A549 (cell line): ENCODE results near the gene PDZD4. TPM values are rescaled to one million over a fixed set of nuclear protein-coding genes. Genes with fewer than 3 reads are reported as not detected.

Source experiments
- ATAC-seq, 2 experiments: fragments of 200-7000 bp in 1 of 2; fragments of >200 bp in 1 of 2; cut with Nextera tagmentation in 1 of 2; cut with Tn5 transposase in 1 of 2; 3 replicates each; pipeline versions ENCODE4 v1.8.0 to v1.9.1; 2018 to 2020; ENCODE audit warnings: mild to moderate bottlenecking in 1 of 2, moderate library complexity in 1 of 2
- CTCF ChIA-PET: fragments of 300-600 bp; sonication (Branson Sonifier 250); formaldehyde crosslinking; extraction: SDS; loops from one replicate; lab custom pipeline; 2021; ENCODE audit warnings: antibody characterized with exemption, inconsistent platforms; lab: Yijun Ruan, JAX
- POLR2A ChIA-PET: fragments of 350-600 bp; formaldehyde crosslinking; extraction: SDS; loops from one replicate; lab custom pipeline; 2021; ENCODE audit warnings: antibody characterized with exemption, inconsistent platforms; lab: Yijun Ruan, JAX
- DNase-seq, 2 experiments: peaks; one replicate each; pipeline versions ENCODE4 v3.0.0 to v3.0.0-alpha.2; 2011 to 2016; ENCODE audit warnings: low read depth in 1 of 2, low spot score in 1 of 2
- FAIRE-seq: peaks from 2 replicates; lab custom pipeline; 2011; peaks lifted over from hg19 to GRCh38; lab: Jason Lieb, UNC
- H3K27ac ChIP-seq, 2 experiments: fragments of >200 bp; sonication (Bioruptor Twin); formaldehyde crosslinking; 3 replicates each; pipeline ENCODE4 v1.5.1; 2016 to 2017
- H3K4me1 ChIP-seq: fragments of >200 bp; sonication (Bioruptor Twin); formaldehyde crosslinking; 3 replicates; pipeline ENCODE4 v1.6.1; 2016
- H3K4me2 ChIP-seq: fragments of >200 bp; sonication (Bioruptor Twin); formaldehyde crosslinking; 3 replicates; pipeline ENCODE4 v1.6.1; 2016
- H3K4me3 ChIP-seq: fragments of >200 bp; sonication (Bioruptor Twin); formaldehyde crosslinking; 3 replicates; pipeline ENCODE4 v1.5.1; 2016
- H3K9me3 ChIP-seq: fragments of >200 bp; sonication (Bioruptor Twin); formaldehyde crosslinking; 3 replicates; pipeline ENCODE4 v1.6.1; 2016
- ATOH8 ChIP-seq: fragments of 250-450 bp; sonication (Bioruptor Pico); IDR thresholded peaks from 2 replicates; pipeline ENCODE4 v1.5.0; 2020; ENCODE audit warnings: low read depth, mild to moderate bottlenecking, moderate library complexity
- CBX2 ChIP-seq: fragments of 200-600 bp; sonication (generic); IDR thresholded peaks from 2 replicates; pipeline ENCODE4 v1.6.1; 2016; ENCODE audit warnings: low read depth, mild to moderate bottlenecking, borderline replicate concordance
- EHMT2 ChIP-seq: fragments of 200-600 bp; sonication (generic); IDR thresholded peaks from 2 replicates; pipeline ENCODE4 v1.6.1; 2016; ENCODE audit warnings: antibody characterized with exemption, low read depth, mild to moderate bottlenecking, moderate library complexity
- FOSB ChIP-seq: fragments of 250-450 bp; sonication (Bioruptor Pico); IDR thresholded peaks from 2 replicates; pipeline ENCODE4 v1.5.0; 2020; ENCODE audit warnings: mild to moderate bottlenecking, moderate library complexity
- FOSL2 ChIP-seq, 2 experiments: fragments of 450-650 bp in 1 of 2; fragments of >200 bp in 1 of 2; sonication (Bioruptor Twin) in 1 of 2; formaldehyde crosslinking; IDR thresholded peaks; 2 replicates each; pipeline versions ENCODE4 v1.5.0 to v1.6.1; 2016 to 2020; ENCODE audit warnings: mild to moderate bottlenecking in 1 of 2, moderate library complexity in 1 of 2
- FOXS1 ChIP-seq: fragments of 250-450 bp; sonication (Bioruptor Pico); IDR thresholded peaks from 2 replicates; pipeline ENCODE4 v1.5.0; 2020; ENCODE audit warnings: mild to moderate bottlenecking, moderate library complexity
- HDAC2 ChIP-seq: fragments of 200-600 bp; sonication (generic); IDR thresholded peaks from 2 replicates; pipeline ENCODE4 v1.6.1; 2016
- HES2 ChIP-seq: fragments of >200 bp; sonication (Bioruptor Twin); formaldehyde crosslinking; IDR thresholded peaks from 2 replicates; pipeline ENCODE4 v1.6.1; 2016
- HMGXB4 ChIP-seq: fragments of 250-450 bp; sonication (Bioruptor Pico); IDR thresholded peaks from 2 replicates; pipeline ENCODE4 v1.5.0; 2021; ENCODE audit warnings: mild to moderate bottlenecking, moderate library complexity, borderline replicate concordance
- HOXB13 ChIP-seq: fragments of 250-450 bp; sonication (Bioruptor Pico); IDR thresholded peaks from 2 replicates; pipeline ENCODE4 v1.5.0; 2020; ENCODE audit warnings: low read depth, mild to moderate bottlenecking, moderate library complexity
- HOXB5 ChIP-seq: fragments of 250-450 bp; sonication (Bioruptor Pico); IDR thresholded peaks from 2 replicates; pipeline ENCODE4 v1.5.0; 2020; ENCODE audit warnings: mild to moderate bottlenecking, moderate library complexity
- JUNB ChIP-seq: fragments of >200 bp; sonication (Bioruptor Twin); formaldehyde crosslinking; IDR thresholded peaks from 2 replicates; pipeline ENCODE4 v1.6.1; 2016
- KDM1A ChIP-seq: fragments of 200-600 bp; sonication (generic); IDR thresholded peaks from 2 replicates; pipeline ENCODE4 v1.6.1; 2016; ENCODE audit warnings: low read depth, mild to moderate bottlenecking
- KDM5A ChIP-seq: fragments of 200-600 bp; sonication (generic); IDR thresholded peaks from 2 replicates; pipeline ENCODE4 v1.6.1; 2016; ENCODE audit warnings: antibody characterized with exemption, mild to moderate bottlenecking
- MAZ ChIP-seq: fragments of 150-350 bp; IDR thresholded peaks from 2 replicates; pipeline ENCODE4 v1.6.1; 2014; ENCODE audit warnings: antibody characterized with exemption, low read depth, low read length, borderline replicate concordance
- NFE2L2 ChIP-seq: fragments of 150-350 bp; conservative IDR thresholded peaks from 2 replicates; pipeline ENCODE4 v1.6.1; 2014; ENCODE audit warnings: low read length
- NPAS2 ChIP-seq: fragments of 250-450 bp; sonication (Bioruptor Pico); IDR thresholded peaks from 2 replicates; pipeline ENCODE4 v1.8.0; 2022; ENCODE audit warnings: mild to moderate bottlenecking, moderate library complexity, borderline replicate concordance
- NR3C1 ChIP-seq: fragments of >200 bp; sonication (Bioruptor Twin); formaldehyde crosslinking; IDR thresholded peaks from 3 replicates; pipeline ENCODE4 v1.6.1; 2017
- POLR2A ChIP-seq: IDR thresholded peaks from 2 replicates; pipeline ENCODE4 v1.6.1; 2012; ENCODE audit warnings: mild to moderate bottlenecking, low read length
- POLR2AphosphoS2 ChIP-seq: conservative IDR thresholded peaks from 2 replicates; pipeline ENCODE4 v1.6.1; 2012; ENCODE audit warnings: low read length, improper control_type of control experiment, inconsistent platforms
- RAD21 ChIP-seq, 2 experiments: fragments of >200 bp in 1 of 2; sonication (Bioruptor Twin) in 1 of 2; formaldehyde crosslinking in 1 of 2; IDR thresholded peaks in 1 of 2; conservative IDR thresholded peaks in 1 of 2; 2 replicates in 1 of 2; 3 replicates in 1 of 2; pipeline ENCODE4 v1.6.1; 2012 to 2018; ENCODE audit warnings: inconsistent platforms in 1 of 2
- RARB ChIP-seq: fragments of 250-450 bp; sonication (Bioruptor Pico); IDR thresholded peaks from 2 replicates; pipeline ENCODE4 v1.8.0; 2021; ENCODE audit warnings: mild to moderate bottlenecking, moderate library complexity
- REST ChIP-seq: fragments of 200-600 bp; sonication (generic); IDR thresholded peaks from 2 replicates; pipeline ENCODE4 v1.6.1; 2016; ENCODE audit warnings: antibody characterized with exemption, mild to moderate bottlenecking, moderate library complexity
- RNF2 ChIP-seq: fragments of 200-600 bp; sonication (generic); IDR thresholded peaks from 2 replicates; pipeline ENCODE4 v1.6.1; 2016; ENCODE audit warnings: low read depth, mild to moderate bottlenecking, antibody characterized with exemption, moderate library complexity, borderline replicate concordance
- SMC3 ChIP-seq: fragments of >200 bp; sonication (Bioruptor Twin); formaldehyde crosslinking; IDR thresholded peaks from 3 replicates; pipeline ENCODE4 v1.6.1; 2018; ENCODE audit warnings: inconsistent platforms
- SREBF2 ChIP-seq: fragments of 450-650 bp; IDR thresholded peaks from 2 replicates; pipeline ENCODE4 v1.6.1; 2014; ENCODE audit warnings: mild to moderate bottlenecking, moderate library complexity
- TFCP2L1 ChIP-seq: fragments of 250-450 bp; sonication (Bioruptor Pico); IDR thresholded peaks from 2 replicates; pipeline ENCODE4 v1.5.0; 2021; ENCODE audit warnings: mild to moderate bottlenecking
- ZFP36 ChIP-seq: fragments of 450-650 bp; IDR thresholded peaks from 2 replicates; pipeline ENCODE4 v1.6.1; 2014; ENCODE audit warnings: borderline replicate concordance; ENCODE audit not compliant: partially characterized antibody
- ZNF302 ChIP-seq: fragments of 250-450 bp; sonication (Bioruptor Pico); IDR thresholded peaks from 2 replicates; pipeline ENCODE4 v1.9.0; 2021; ENCODE audit warnings: inconsistent platforms, mild to moderate bottlenecking, moderate library complexity
- WGBS: methylation state at CpG from one replicate; pipeline ENCODE4 v1.1.6; 2017; ENCODE audit errors: missing lambda C conversion rate; 5-methylcytosine and 5-hydroxymethylcytosine counted together
- polyA plus RNA-seq, 4 experiments: library from polyadenylated mRNA; depleted of rRNA in 3 of 4; stranded (reverse); fragments of >200 nt; fragmentation: RNase III in 1 of 4; extraction: RNeasy Plus Mini Kit Qiagen cat#74134 plus additional on column Dnase treatment in 1 of 4; gene quantifications; 2 replicates in 3 of 4; 3 replicates in 1 of 4; pipeline ENCODE4 v1.2.3, GENCODE V29; 2011 to 2017

Gene PDZD4
- polyA plus RNA-seq, 2 of the 4 experiments (the other 2 are of a cell fraction) = 1.2 to 3.0 TPM

- 87% methylated on average over 3 of the region's 7 CpGs for WGBS
- H3K4me3 ChIP-seq = no peak overlapping the region
- H3K4me1 ChIP-seq = peaks cover 16% of the 10 kb centered on the region; the same call in 2 of the 3 replicates
- no peak for DNase-seq
- TF ChIP-seq RNF2 (no peak), HOXB13 (CRISPR knock-in tag) (no peak), POLR2A (no peak), HOXB5 (CRISPR knock-in tag) (no peak), POLR2AphosphoS2 (no peak), FOSB (CRISPR knock-in tag) (no peak)
- no peak for ATAC-seq
- no peak for FAIRE-seq
- ChIA-PET POLR2A (no interaction called here), CTCF (interaction anchor here (1.1 to 4.9 kb wide), 16 partner anchors 8 to 804 kb away, joined by 3 to 46 read pairs (median 8); partner anchors contain the start of genes RENBP and SRPK3)
- H3K4me2 ChIP-seq = peak overlapping the region; percentile 71; the same call in 2 of the 3 replicates
- H3K27ac ChIP-seq = peak overlapping the region in 1 of 2 experiments; percentile 82; a peak in 4 of 6 replicates
- H3K9me3 ChIP-seq = no peaks in the 10 kb centered on the region
Measured at GRCh38 chrX:153764786-153765137, 65.6 kb downstream of the PDZD4 start.

GRCh38 chrX:153763989-153764755 lies 66.2 kb downstream of the PDZD4 start, which contains the start of gene PLXNB3:
PLXNB3 (plus strand) TSS chrX:153764249; CDS start chrX:153765536, 1,287 bp downstream.
- POLR2A ChIA-PET = no interaction called here
- CTCF ChIA-PET = interaction anchor here (0.6 to 4.9 kb wide), 41 partner anchors 9 to 822 kb away, joined by 3 to 46 read pairs (median 4); partner anchors contain the start of genes RENBP and SRPK3
- no peaks in the 10 kb centered on the region for H3K9me3 ChIP-seq
- peak within 1 kb of the TSS; percentile 71 for H3K4me2 ChIP-seq
- peak; percentile 95 for FAIRE-seq
- WGBS = 77% methylated on average over 6 of the region's 26 CpGs
- 0 out of 3 replicates have a peak within 1 kb of the TSS, but pooled peaks have one; percentile 12 for H3K4me3 ChIP-seq
- DNase-seq = peak; percentile 76 to 77
- ATAC-seq = peak; percentile 72 to 91
- peaks cover 16% of the 10 kb centered on the region; the same call in 2 of the 3 replicates for H3K4me1 ChIP-seq
- peak within 1 kb of the TSS; percentile 65 to 82; a peak in 5 of 6 replicates for H3K27ac ChIP-seq
- TF ChIP-seq POLR2A (0 out of 2 replicates have a peak, but pooled peaks have one; percentile 14), FOXS1 (CRISPR knock-in tag) (no peak), KDM5A (no peak), HOXB13 (CRISPR knock-in tag) (no peak), SMC3 (peak; percentile 73), FOSL2 (IDR thresholded peaks at IDR 0.05) (no peak), FOSL2 (CRISPR knock-in tag; IDR thresholded peaks at IDR 0.05) (no peak), NFE2L2 (no peak), MAZ (no peak), ZFP36 (no peak), CBX2 (no peak), NR3C1 (no peak), HDAC2 (no peak), SREBF2 (no peak), NPAS2 (CRISPR knock-in tag) (no peak), EHMT2 (no peak), RARB (CRISPR knock-in tag) (no peak), HES2 (no peak), REST (no peak), RAD21 (conservative IDR thresholded peaks at IDR 0.05 in 1 of 2, IDR thresholded peaks at IDR 0.05 in 1 of 2) (peak; percentile 85 to 92), ZNF302 (CRISPR knock-in tag) (no peak), ATOH8 (no peak), TFCP2L1 (CRISPR knock-in tag) (no peak), KDM1A (no peak), JUNB (no peak), HMGXB4 (CRISPR knock-in tag) (no peak)
